ENCODE measurements around the gene EFCAB10.

EFCAB10 gene

GRCh38 chr7:105532709-105533460 lies 48.4 kb downstream of the EFCAB10 start:
- H3K9me2 ChIP-seq (replicated peaks; ENCODE audit: insufficient read depth, low read length) = no peaks in the 10 kb centered on the region
- peaks cover 6% of the 10 kb centered on the region; the same call in 1 of the 2 replicates for H3K36me3 ChIP-seq (ENCODE audit: low read length)
- H3K79me2 ChIP-seq (ENCODE audit: insufficient read depth, low read length) = peaks cover 35% of the 10 kb centered on the region
- H3K9ac ChIP-seq (ENCODE audit: low read length) = peak overlapping the region; percentile 80
- H3F3A ChIP-seq (ENCODE audit: insufficient read depth) = peaks cover 6% of the 10 kb centered on the region; the same call in 1 of the 2 replicates
- peak overlapping the region; percentile 97 for H3K4me2 ChIP-seq (ENCODE audit: low read depth, low read length, poor library complexity, severe bottlenecking)
- H4K20me1 ChIP-seq (ENCODE audit: low read depth, low read length) = no peaks in the 10 kb centered on the region
- H2AFZ ChIP-seq (ENCODE audit: low read depth, low read length, severe bottlenecking) = peak overlapping the region; percentile 87
- peak overlapping the region; percentile 59 for H3K27ac ChIP-seq (ENCODE audit: low read depth, low read length)
- H3K4me3 ChIP-seq (ENCODE audit: insufficient read depth, low read length, poor library complexity, severe bottlenecking) = peak overlapping the region; percentile 71
- H3K9me3 ChIP-seq (ENCODE audit: insufficient read depth, low read length) = no peaks in the 10 kb centered on the region
- no peaks in the 10 kb centered on the region for H3K27me3 ChIP-seq (ENCODE audit: low read length)
- no peak for TF ChIP-seq CTCF (IDR thresholded peaks at IDR 0.05; ENCODE audit: insufficient read depth, low read length, poor library complexity, severe bottlenecking)

- H3F3A ChIP-seq (ENCODE audit: insufficient read depth) = peaks cover 6% of the 10 kb centered on the region; the same call in 1 of the 2 replicates
- peak within 1 kb of the TSS; percentile 80 for H3K9ac ChIP-seq (ENCODE audit: low read length)
- peak within 1 kb of the TSS; percentile 71 for H3K4me3 ChIP-seq (ENCODE audit: insufficient read depth, low read length, poor library complexity, severe bottlenecking)
- peaks cover 6% of the 10 kb centered on the region; the same call in 1 of the 2 replicates for H3K36me3 ChIP-seq (ENCODE audit: low read length)
- H3K9me2 ChIP-seq (replicated peaks; ENCODE audit: insufficient read depth, low read length) = no peaks in the 10 kb centered on the region
- no peaks in the 10 kb centered on the region for H3K27me3 ChIP-seq (ENCODE audit: low read length)
- H4K20me1 ChIP-seq (ENCODE audit: low read depth, low read length) = no peaks in the 10 kb centered on the region
- TF ChIP-seq CTCF (IDR thresholded peaks at IDR 0.05; ENCODE audit: insufficient read depth, low read length, poor library complexity, severe bottlenecking) = peak; percentile 71
- TF ChIP-seq EZH2phosphoT487 (conservative IDR thresholded peaks at IDR 0.05; ENCODE audit: low read length) = no peak
- peak within 1 kb of the TSS; percentile 97 for H2AFZ ChIP-seq (ENCODE audit: low read depth, low read length, severe bottlenecking)
- H3K79me2 ChIP-seq (ENCODE audit: insufficient read depth, low read length) = peaks cover 35% of the 10 kb centered on the region
- no peaks in the 10 kb centered on the region for H3K9me3 ChIP-seq (ENCODE audit: insufficient read depth, low read length)
- peak within 1 kb of the TSS; percentile 59 for H3K27ac ChIP-seq (ENCODE audit: low read depth, low read length)
- peak within 1 kb of the TSS; percentile 97 for H3K4me2 ChIP-seq (ENCODE audit: low read depth, low read length, poor library complexity, severe bottlenecking)
Observed at GRCh38 chr7:105531792-105532671, 49.3 kb downstream of the EFCAB10 start, which contains the start of gene RINT1. Gene RINT1 (plus strand): TSS chr7:105532201. CDS start chr7:105532316, 115 bp downstream.

- Histone ChIP-seq H3K36me3 (ENCODE audit: low read length) (no peaks in the 10 kb centered on the region; the same call in 1 of the 2 replicates), H3K79me2 (ENCODE audit: insufficient read depth, low read length) (peaks cover 26% of the 10 kb centered on the region), H3K4me2 (ENCODE audit: low read depth, low read length, poor library complexity, severe bottlenecking) (peak overlapping the region; percentile 97), H3K27ac (ENCODE audit: low read depth, low read length) (no peak overlapping the region), H3K27me3 (ENCODE audit: low read length) (no peaks in the 10 kb centered on the region), H3K9me2 (replicated peaks; ENCODE audit: insufficient read depth, low read length) (no peaks in the 10 kb centered on the region), H3K4me3 (ENCODE audit: insufficient read depth, low read length, poor library complexity, severe bottlenecking) (no peak overlapping the region), H4K20me1 (ENCODE audit: low read depth, low read length) (no peaks in the 10 kb centered on the region), H3K9me3 (ENCODE audit: insufficient read depth, low read length) (no peaks in the 10 kb centered on the region), H2AFZ (ENCODE audit: low read depth, low read length, severe bottlenecking) (no peak overlapping the region), H3F3A (ENCODE audit: insufficient read depth) (peaks cover 6% of the 10 kb centered on the region; the same call in 1 of the 2 replicates), H3K9ac (ENCODE audit: low read length) (no peak overlapping the region)
- no peak for TF ChIP-seq CTCF (IDR thresholded peaks at IDR 0.05; ENCODE audit: insufficient read depth, low read length, poor library complexity, severe bottlenecking)
- no peak for TF ChIP-seq EZH2phosphoT487 (conservative IDR thresholded peaks at IDR 0.05; ENCODE audit: low read length)
Observed at GRCh38 chr7:105530546-105530945, 50.7 kb downstream of the EFCAB10 start.
